HCT116 (cell line): ENCODE results near the gene TJP3. TPM values are rescaled to one million over a fixed set of nuclear protein-coding genes. Genes with fewer than 3 reads are reported as not detected.

Experiments
- ATAC-seq: fragments of 200-7000 bp; cut with Tn5 transposase; 2 replicates; pipeline ENCODE4 v1.9.1; 2020; ENCODE audit warnings: mild to moderate bottlenecking, moderate library complexity
- BruUV-seq: library from RNA; stranded (reverse); fragments of 400-500 nt; replicated peaks from 2 replicates; lab custom pipeline; 2021; lab: Mats Ljungman, UMichigan
- CTCF ChIA-PET: fragments of 300-600 bp; sonication (Branson Sonifier 250); formaldehyde crosslinking; loops from one replicate; lab custom pipeline; 2021; ENCODE audit warnings: antibody characterized with exemption; lab: Charles Lee
- POLR2A ChIA-PET: fragments of 300-600, 350-600 bp; sonication (Branson Sonifier 250); formaldehyde crosslinking; loops from one replicate; lab custom pipeline; 2021; ENCODE audit warnings: antibody characterized with exemption; lab: Charles Lee
- RAD21 ChIA-PET, 2 experiments: fragments of 300-600 bp; sonication (Branson Sonifier 250); formaldehyde crosslinking; loops; one replicate each; lab custom pipeline; 2023; ENCODE audit warnings: low total read pairs in 2 of 2; ENCODE audit not compliant: uncharacterized antibody in 2 of 2, unreplicated experiment in 2 of 2, low non-redundant PET in 1 of 2; lab: Charles Lee
- DNase-seq: peaks from one replicate; pipeline ENCODE4 v3.0.0-alpha.2; 2010; ENCODE audit warnings: low read depth, low spot score
- H2AFZ ChIP-seq: fragments of 200-600 bp; shearing (Covaris generic), sonication (generic); 2 replicates; pipeline ENCODE4 v1.6.1; 2017; ENCODE audit warnings: low read depth, mixed run types, mixed read lengths, antibody characterized with exemption, low read length; ENCODE audit not compliant: poor library complexity, severe bottlenecking
- H3K27ac ChIP-seq: 2 replicates; pipeline ENCODE4 v1.5.1; 2012; ENCODE audit warnings: low read depth, low read length
- H3K27me3 ChIP-seq: fragments of 200-600 bp; sonication (generic); 2 replicates; pipeline ENCODE4 v1.6.1; 2016; ENCODE audit warnings: mixed run types, low read length, mixed read lengths; ENCODE audit not compliant: insufficient read depth
- H3K36me3 ChIP-seq, 2 experiments: fragments of 200-500 bp in 1 of 2; fragments of 200-600 bp in 1 of 2; sonication (Bioruptor generic) in 1 of 2; sonication (generic) in 1 of 2; 2 replicates each; pipeline versions ENCODE4 v1.5.1 to v1.6.1; 2014 to 2016; ENCODE audit warnings: low read length in 2 of 2, inconsistent platforms in 1 of 2, mixed read lengths in 1 of 2, mixed run types in 1 of 2; ENCODE audit not compliant: insufficient read depth in 2 of 2, control insufficient read depth in 1 of 2
- H3K4me1 ChIP-seq, 2 experiments: fragments of 200-600 bp in 1 of 2; sonication (generic) in 1 of 2; 2 replicates each; pipeline versions ENCODE4 v1.5.1 to v1.6.1; 2012 to 2017; ENCODE audit warnings: low read length in 2 of 2, inconsistent platforms in 1 of 2, mild to moderate bottlenecking in 1 of 2, mixed read lengths in 1 of 2, mixed run types in 1 of 2, moderate library complexity in 1 of 2; ENCODE audit not compliant: insufficient read depth in 2 of 2, control insufficient read depth in 1 of 2
- H3K4me2 ChIP-seq: fragments of 200-600 bp; sonication (generic); 2 replicates; pipeline ENCODE4 v1.6.1; 2017; ENCODE audit warnings: mixed run types, low read length, mixed read lengths
- H3K4me3 ChIP-seq, 2 experiments: fragments of 200-600 bp in 1 of 2; sonication (generic) in 1 of 2; replicated peaks in 1 of 2; 2 replicates each; pipeline ENCODE4 v1.5.1; 2011 to 2016; ENCODE audit warnings: low read length in 2 of 2, control low read depth in 1 of 2, low read depth in 1 of 2, mild to moderate bottlenecking in 1 of 2, mixed read lengths in 1 of 2, mixed run types in 1 of 2
- H3K79me2 ChIP-seq: fragments of 200-600 bp; sonication (generic); 2 replicates; pipeline ENCODE4 v1.6.1; 2017; ENCODE audit warnings: mild to moderate bottlenecking, mixed run types, low read length, moderate library complexity, mixed read lengths; ENCODE audit not compliant: insufficient read depth
- H3K9ac ChIP-seq: fragments of 200-600 bp; sonication (generic); 2 replicates; pipeline ENCODE4 v1.6.1; 2016; ENCODE audit warnings: low read length, mixed read lengths
- H3K9me2 ChIP-seq: fragments of 200-600 bp; sonication (generic), shearing (Covaris generic); 2 replicates; pipeline ENCODE4 v1.6.1; 2017; ENCODE audit warnings: mixed run types, mild to moderate bottlenecking, moderate library complexity; ENCODE audit not compliant: insufficient read depth
- H3K9me3 ChIP-seq, 2 experiments: fragments of 200-500 bp in 1 of 2; fragments of 200-600 bp in 1 of 2; sonication (Bioruptor generic) in 1 of 2; sonication (generic) in 1 of 2; 2 replicates each; pipeline ENCODE4 v1.6.1; 2014 to 2017; ENCODE audit warnings: low read length in 2 of 2, mixed read lengths in 2 of 2, inconsistent platforms in 1 of 2, low read depth in 1 of 2, mild to moderate bottlenecking in 1 of 2, mixed run types in 1 of 2, moderate library complexity in 1 of 2; ENCODE audit not compliant: control insufficient read depth in 1 of 2, insufficient read depth in 1 of 2
- H4K20me1 ChIP-seq: fragments of 200-600 bp; sonication (generic), shearing (Covaris generic); 2 replicates; pipeline ENCODE4 v1.6.1; 2017; ENCODE audit warnings: mixed run types, mild to moderate bottlenecking, moderate library complexity; ENCODE audit not compliant: insufficient read depth
- CBX3 ChIP-seq: IDR thresholded peaks from 2 replicates; pipeline ENCODE4 v1.6.1; 2012; ENCODE audit warnings: low read depth
- CTCF ChIP-seq, 3 experiments: fragments of 200-600 bp in 1 of 3; sonication (generic) in 1 of 3; IDR thresholded peaks in 2 of 3; conservative IDR thresholded peaks in 1 of 3; 2 replicates each; pipeline ENCODE4 v1.5.1; 2012 to 2017; ENCODE audit warnings: low read depth in 2 of 3, low read length in 2 of 3, antibody characterized with exemption in 1 of 3, borderline replicate concordance in 1 of 3, control low read depth in 1 of 3, mild to moderate bottlenecking in 1 of 3, mixed read lengths in 1 of 3, mixed run types in 1 of 3, moderate library complexity in 1 of 3; ENCODE audit not compliant: insufficient read depth in 1 of 3
- EGR1 ChIP-seq: IDR thresholded peaks from 2 replicates; pipeline ENCODE4 v1.6.1; 2012; ENCODE audit warnings: low read depth
- ELF1 ChIP-seq: IDR thresholded peaks from 2 replicates; pipeline ENCODE4 v1.6.1; 2012; ENCODE audit warnings: low read depth, borderline replicate concordance
- EZH2 ChIP-seq: fragments of 200-600 bp; sonication (generic); IDR thresholded peaks from 2 replicates; pipeline ENCODE4 v1.6.1; 2017; ENCODE audit warnings: antibody characterized with exemption, mixed run types
- EZH2phosphoT487 ChIP-seq: fragments of 200-600 bp; IDR thresholded peaks from 2 replicates; pipeline ENCODE4 v1.6.1; 2018; ENCODE audit warnings: antibody characterized with exemption, borderline replicate concordance
- FOSL1 ChIP-seq: IDR thresholded peaks from 2 replicates; pipeline ENCODE4 v1.6.1; 2012; ENCODE audit warnings: low read depth
- MAX ChIP-seq: IDR thresholded peaks from 2 replicates; pipeline ENCODE4 v1.6.1; 2012
- POLR2A ChIP-seq: IDR thresholded peaks from 2 replicates; pipeline ENCODE4 v1.7.0; 2011; ENCODE audit warnings: borderline replicate concordance; ENCODE audit not compliant: insufficient read depth, insufficient read length; ENCODE audit errors: extremely low read depth
- POLR2AphosphoS5 ChIP-seq: IDR thresholded peaks from 2 replicates; pipeline ENCODE4 v1.6.1; 2011; ENCODE audit warnings: mild to moderate bottlenecking, low read depth, low read length, moderate library complexity
- RAD21 ChIP-seq: IDR thresholded peaks from 2 replicates; pipeline ENCODE4 v1.6.1; 2012; ENCODE audit warnings: low read depth, mild to moderate bottlenecking
- REST ChIP-seq: IDR thresholded peaks from 2 replicates; pipeline ENCODE4 v1.6.1; 2012; ENCODE audit warnings: low read depth
- SP1 ChIP-seq: IDR thresholded peaks from 2 replicates; pipeline ENCODE4 v1.6.1; 2012; ENCODE audit warnings: low read depth
- SRF ChIP-seq: IDR thresholded peaks from 2 replicates; pipeline ENCODE4 v1.6.1; 2012; ENCODE audit warnings: low read depth
- TCF7L2 ChIP-seq: IDR thresholded peaks from 2 replicates; pipeline ENCODE4 v1.7.0; 2011; ENCODE audit warnings: borderline replicate concordance, inconsistent platforms; ENCODE audit not compliant: insufficient read depth, insufficient read length; ENCODE audit errors: extremely low read depth
- YY1 ChIP-seq: IDR thresholded peaks from 2 replicates; pipeline ENCODE4 v1.6.1; 2011; ENCODE audit warnings: low read length, low read depth, moderate library complexity, mild to moderate bottlenecking; ENCODE audit not compliant: insufficient replicate concordance; ENCODE audit errors: extremely low read depth
- ZBTB33 ChIP-seq: IDR thresholded peaks from 2 replicates; pipeline ENCODE4 v1.6.1; 2011; ENCODE audit warnings: mild to moderate bottlenecking, low read length, moderate library complexity; ENCODE audit not compliant: insufficient replicate concordance; ENCODE audit errors: extremely low read depth
- ZFX ChIP-seq: fragments of 450-650 bp; IDR thresholded peaks from 2 replicates; pipeline ENCODE4 v1.6.1; 2017
- ZNF274 ChIP-seq: fragments of 200-500 bp; sonication (Bioruptor generic); IDR thresholded peaks from 2 replicates; pipeline ENCODE4 v1.6.1; 2014; ENCODE audit warnings: mild to moderate bottlenecking, low read depth, low read length, inconsistent platforms
- intact Hi-C: fragments of 100-400 bp; cut with micrococcal nuclease; formaldehyde crosslinking; loops from 2 replicates; pipeline ENCODE4 v1.10.0; 2022
- total RNA-seq: library from RNA; stranded (reverse); gene quantifications from one replicate; pipeline ENCODE4 v1.2.1, GENCODE V29; 2021; ENCODE audit not compliant: unreplicated experiment

Gene TJP3
- total RNA-seq, 1 experiment from 2014 or later: 69.6 TPM

GRCh38 chr19:3697671-3698385, 10.4 kb upstream of the TJP3 start:
- peaks cover 2 to 16% of the 10 kb centered on the region in 2 experiments; a peak in 2 of 4 replicates for H3K4me1 ChIP-seq
- intact Hi-C loops: no loop called here

More at GRCh38 chr19:3697671-3698385, 10.4 kb upstream of the TJP3 start:
- Histone ChIP-seq H3K9ac (no peak overlapping the region), H4K20me1 (no peaks in the 10 kb centered on the region), H3K79me2 (peaks cover 57% of the 10 kb centered on the region), H3K27ac (no peak overlapping the region), H3K9me2 (no peaks in the 10 kb centered on the region), H3K4me3 (no peak overlapping the region), H3K4me2 (peak overlapping the region; percentile 12; the same call in 1 of the 2 replicates), H3K27me3 (no peaks in the 10 kb centered on the region), H3K36me3 (no peaks in the 10 kb centered on the region; a peak in 1 of 4 replicates), H3K9me3 (no peaks in the 10 kb centered on the region), H2AFZ (no peak overlapping the region)
- BruUV-seq: no TSS peak
- TF ChIP-seq ELF1: no peak
- no peak for TF ChIP-seq REST
- TF ChIP-seq ZFX: no peak
- TF ChIP-seq POLR2A: no peak
- no peak for TF ChIP-seq RAD21
- no peak for TF ChIP-seq YY1
- no peak for TF ChIP-seq EZH2
- no peak for TF ChIP-seq CTCF (IDR thresholded peaks at IDR 0.05 in 2 of 3, conservative IDR thresholded peaks at IDR 0.05 in 1 of 3; ENCODE audit: borderline replicate concordance in 1 of 3, insufficient read depth in 1 of 3, low read depth in 2 of 3, low read length in 2 of 3)
- no peak for TF ChIP-seq EGR1
- TF ChIP-seq EZH2phosphoT487: no peak
- no peak for TF ChIP-seq SRF
- TF ChIP-seq SP1: no peak
- TF ChIP-seq ZNF274: no peak
- TF ChIP-seq FOSL1: no peak
- no peak for TF ChIP-seq TCF7L2
- TF ChIP-seq CBX3: no peak
- no peak for TF ChIP-seq POLR2AphosphoS5
- TF ChIP-seq ZBTB33: no peak
- TF ChIP-seq MAX: no peak
- ATAC-seq: no peak
- RAD21 ChIA-PET: no interaction called here
- POLR2A ChIA-PET: no interaction called here
- DNase-seq: no peak
- CTCF ChIA-PET: interaction anchor here (1.2 kb wide), 1 partner anchor 21 kb away, joined by 3 read pairs; no protein-coding TSS in a partner anchor
